ENCODE results near the gene CALHM2.
"Not testable (repeated sequence)": the region's sequence is repeated elsewhere in the genome, so short reads cannot be mapped to it uniquely, and the experiment has no call there.

CALHM2 gene

GRCh38 chr10:103449208-103450144, 2.7 kb downstream of the CALHM2 start:
- no peak for DNase-seq

DNA sequence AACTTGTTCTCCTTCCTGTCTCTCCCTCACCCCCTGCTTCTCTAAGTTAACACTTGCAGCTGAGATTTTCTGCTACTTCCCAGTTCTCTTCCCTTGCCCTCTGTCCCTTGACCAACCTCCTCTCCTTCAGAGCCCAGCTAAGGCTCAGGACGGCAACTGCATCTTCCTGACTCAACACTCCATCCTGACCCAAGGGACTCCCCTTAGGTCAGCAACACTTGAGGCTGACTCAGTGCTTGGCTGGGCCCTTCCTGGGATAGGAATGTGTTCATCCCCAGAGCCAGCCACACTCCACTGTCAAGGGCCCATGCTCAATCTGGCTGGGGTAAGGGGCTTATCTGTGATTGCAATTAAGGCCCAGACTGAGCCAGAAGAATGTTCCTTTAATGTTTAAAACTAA, 3.4 kb downstream of the CALHM2 start:
- DNase-seq = peak; percentile 87

DNA sequence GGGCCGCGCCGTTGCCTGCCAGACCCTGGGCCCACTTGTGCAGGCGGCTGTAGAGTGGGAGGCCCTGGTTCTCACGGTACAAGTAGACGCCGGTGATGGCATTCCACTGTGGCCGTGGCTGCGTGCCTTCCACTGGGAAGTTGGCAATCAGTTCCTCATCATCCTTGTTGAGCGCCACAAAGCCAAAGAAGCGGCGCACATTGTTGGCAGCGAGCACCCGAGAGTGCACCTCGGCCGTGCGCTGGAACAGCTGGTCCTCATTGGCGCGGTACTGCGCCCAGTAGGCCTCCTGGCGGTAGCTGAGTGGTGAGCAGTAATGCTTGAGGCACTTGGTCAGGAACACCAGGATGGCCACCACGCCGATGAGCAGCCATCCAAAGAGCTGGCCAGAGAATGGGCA, 5.0 kb downstream of the CALHM2 start:
- no peak for DNase-seq

- peak; percentile 52 for DNase-seq
Measured at GRCh38 chr10:103445767-103446567, 6.2 kb downstream of the CALHM2 start.

DNA sequence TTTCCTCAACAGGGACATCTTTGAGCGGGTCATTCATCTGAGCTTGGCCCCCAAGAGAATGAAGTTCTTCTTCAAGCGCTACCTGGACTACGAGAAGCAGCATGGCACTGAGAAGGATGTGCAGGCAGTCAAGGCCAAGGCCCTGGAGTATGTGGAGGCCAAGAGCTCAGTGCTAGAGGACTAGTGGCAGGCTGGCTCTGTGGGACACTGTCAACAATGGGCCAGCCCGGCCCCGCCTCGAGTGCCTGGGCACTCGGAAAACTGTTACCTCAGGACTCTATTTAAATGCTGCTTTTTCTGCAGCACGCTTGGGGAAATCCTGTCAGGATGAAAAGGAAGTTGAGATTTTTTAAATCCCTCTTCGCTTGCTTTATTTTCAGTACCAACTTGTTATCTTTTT, 6.8 kb downstream of the CALHM2 start:
- no peak for DNase-seq

GRCh38 chr10:103444478-103444877, 7.7 kb downstream of the CALHM2 start:
- DNase-seq = no peak

DNA sequence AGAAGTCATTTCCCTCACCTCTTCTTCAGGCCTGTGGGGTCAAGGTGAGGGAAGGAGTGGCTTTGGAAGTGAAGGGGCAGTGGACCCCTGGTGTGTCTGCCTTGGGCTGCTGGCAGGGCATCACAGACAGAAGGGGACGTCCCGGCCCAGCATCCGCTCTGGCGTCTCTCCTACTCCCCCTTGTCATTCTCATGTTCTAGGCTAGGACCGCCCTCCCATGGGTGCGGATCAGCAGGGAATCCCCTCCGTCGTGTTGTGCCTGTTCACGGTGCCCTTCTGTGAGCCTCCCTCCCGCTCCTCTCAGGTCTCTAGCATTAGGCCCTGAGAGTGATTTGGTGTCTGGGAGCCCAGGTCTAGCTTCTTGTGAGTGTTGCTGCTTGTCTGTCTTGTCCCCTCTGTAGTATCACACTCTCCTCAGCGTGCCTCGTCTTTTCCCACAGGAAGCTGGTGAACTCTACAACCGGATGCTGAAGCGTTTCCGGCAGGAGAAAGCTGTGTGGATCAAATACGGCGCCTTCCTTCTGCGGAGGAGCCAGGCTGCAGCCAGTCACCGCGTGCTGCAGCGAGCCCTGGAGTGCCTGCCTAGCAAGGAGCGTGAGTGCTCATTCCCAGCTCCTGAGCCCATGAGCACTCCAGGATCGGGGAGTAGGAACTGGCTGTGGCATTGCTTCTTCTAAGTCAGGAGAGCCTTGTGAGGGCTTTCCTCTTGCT, 8.5 kb downstream of the CALHM2 start:
- DNase-seq = no peak

DNA sequence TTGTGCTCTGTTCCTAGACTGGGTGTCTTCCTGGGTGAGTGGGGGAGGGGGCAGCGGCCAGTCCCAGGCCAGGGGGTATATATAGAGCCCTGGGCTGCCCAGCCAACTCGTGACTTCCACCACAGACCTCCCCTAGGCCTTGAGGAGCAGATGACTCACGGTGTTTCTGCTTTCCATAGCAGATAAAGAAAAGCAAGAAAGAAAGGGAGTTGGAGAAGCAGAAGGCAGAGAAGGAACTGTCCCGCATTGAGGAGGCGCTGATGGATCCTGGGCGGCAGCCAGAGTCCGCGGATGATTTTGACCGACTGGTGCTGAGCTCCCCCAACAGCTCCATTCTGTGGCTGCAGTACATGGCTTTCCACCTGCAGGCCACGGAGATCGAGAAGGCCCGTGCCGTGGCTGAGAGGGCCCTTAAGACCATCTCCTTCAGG, 10.1 kb downstream of the CALHM2 start:
- DNase-seq = peak; percentile 32

GRCh38 chr10:103441611-103442010, 10.6 kb downstream of the CALHM2 start:
- no peak for DNase-seq

- no peak for DNase-seq
Measured at GRCh38 chr10:103441206-103441605, 11.0 kb downstream of the CALHM2 start.

GRCh38 chr10:103440416-103440815, 11.8 kb downstream of the CALHM2 start:
- no peak for DNase-seq

DNA sequence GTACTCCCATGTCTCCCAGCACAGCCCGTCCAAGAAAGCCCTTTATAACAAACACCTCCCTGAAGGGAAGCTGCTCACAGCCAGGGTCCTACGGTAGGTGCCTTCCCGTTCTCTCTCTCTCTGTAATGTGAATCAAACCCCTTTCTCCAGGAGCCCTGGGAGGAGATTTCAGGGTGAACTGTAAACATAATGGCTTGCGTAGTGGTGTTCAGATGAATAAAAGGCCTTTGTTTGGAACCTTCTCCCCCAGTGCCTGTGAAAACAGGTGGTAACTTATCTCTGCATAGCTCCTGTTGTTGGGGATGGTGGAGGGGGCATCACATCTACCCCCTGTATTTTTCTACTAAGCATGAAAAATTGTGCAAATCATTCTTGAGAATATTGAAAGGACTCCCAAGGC, 12.4 kb downstream of the CALHM2 start:
- DNase-seq = no peak

- peak; percentile 7 for DNase-seq
Measured at GRCh38 chr10:103433858-103434257, 18.3 kb downstream of the CALHM2 start.

DNA sequence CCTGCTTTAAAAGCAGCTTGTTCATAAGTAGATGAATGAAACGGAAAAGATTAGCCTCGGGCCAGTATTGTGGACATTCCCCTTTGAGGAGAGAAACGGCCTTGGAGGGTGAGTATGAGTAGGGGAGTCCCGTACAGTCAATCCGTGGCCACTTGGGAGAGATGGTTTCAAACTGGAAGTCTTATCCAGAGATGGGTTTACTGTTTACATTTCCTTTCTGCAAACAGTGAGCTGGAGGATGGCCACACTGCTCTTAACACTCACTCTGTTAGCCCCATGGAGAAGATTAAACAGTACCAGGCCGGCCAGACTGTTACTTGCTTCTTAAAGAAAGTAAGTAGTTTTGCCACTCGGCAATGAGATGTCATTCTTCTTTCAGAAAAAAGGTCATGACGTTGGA, 20.3 kb downstream of the CALHM2 start:
- no peak for DNase-seq

GRCh38 chr10:103429647-103430046, 22.5 kb downstream of the CALHM2 start:
- DNase-seq = no peak

DNA sequence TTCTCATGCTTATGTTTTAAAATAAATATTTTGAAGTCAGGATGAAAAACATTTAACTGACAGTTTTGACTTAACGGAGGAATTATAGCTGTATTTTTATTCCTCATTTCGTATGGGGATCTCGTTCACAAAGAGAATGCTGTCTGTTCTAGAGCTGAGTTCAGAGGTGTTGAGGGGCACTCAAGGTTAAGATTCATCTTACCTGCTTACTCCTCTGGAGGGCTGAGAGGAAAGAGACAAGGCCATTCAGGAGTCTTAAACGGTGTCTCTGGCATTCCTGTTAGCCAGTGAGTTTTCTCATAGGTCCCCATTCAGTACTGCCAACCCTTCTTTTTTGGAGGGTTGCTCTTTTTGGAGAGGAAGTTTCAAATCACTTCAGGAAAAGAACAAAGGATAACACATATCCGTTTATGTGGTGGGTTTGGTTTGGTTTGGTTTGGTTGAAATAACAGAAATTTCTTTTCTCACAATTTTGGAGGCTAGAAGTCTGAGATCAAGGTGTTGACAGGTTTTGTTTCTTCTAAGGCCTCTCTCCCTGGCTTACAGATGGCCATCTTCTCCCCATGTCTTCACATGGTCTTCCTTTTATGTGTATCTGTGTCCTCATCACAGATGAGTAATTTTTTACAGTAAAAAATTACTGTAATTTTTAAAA, 23.1 kb downstream of the CALHM2 start:
- DNase-seq = no peak

DNA sequence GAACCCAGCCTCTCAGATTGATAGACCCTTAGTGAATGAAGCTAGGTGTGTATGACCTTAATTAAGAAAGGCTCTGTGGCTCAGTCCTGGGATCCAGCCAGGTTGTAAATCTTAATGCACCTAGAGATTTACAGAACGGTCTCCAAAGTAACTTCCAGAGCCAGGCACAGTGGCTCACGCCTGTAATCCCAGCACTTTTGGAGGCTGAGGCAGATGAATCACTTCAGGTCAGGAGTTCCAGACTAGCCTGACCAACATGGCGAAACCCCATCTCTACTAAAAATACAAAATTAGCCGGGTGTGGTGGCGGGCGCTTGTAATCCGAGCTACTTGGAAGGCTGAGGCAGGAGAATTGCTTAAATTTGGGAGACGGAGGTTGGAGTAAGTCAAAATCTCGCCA, 24.3 kb downstream of the CALHM2 start:
- DNase-seq = no peak

- no peak for DNase-seq
Measured at GRCh38 chr10:103423748-103424147, 28.4 kb downstream of the CALHM2 start.

GRCh38 chr10:103419101-103419500, 33.1 kb downstream of the CALHM2 start:
- no peak for DNase-seq

GRCh38 chr10:103417601-103418000, 34.6 kb downstream of the CALHM2 start:
- DNase-seq = no peak

DNA sequence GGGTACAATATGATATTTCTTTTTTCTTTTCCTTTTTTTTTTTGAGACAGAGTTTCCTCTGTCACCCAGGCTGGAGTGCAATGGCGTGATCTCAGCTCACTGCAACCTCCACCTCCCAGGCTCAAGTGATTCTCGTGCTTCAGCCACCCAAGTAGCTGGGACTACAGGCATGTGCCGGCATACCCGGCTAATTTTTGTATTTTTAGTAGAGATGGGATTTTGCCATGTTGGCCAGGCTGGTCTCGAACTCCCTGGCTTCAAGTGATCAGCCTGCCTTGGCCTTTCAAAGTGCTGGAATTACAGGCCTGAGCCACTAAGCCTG, 35.1 kb downstream of the CALHM2 start:
- DNase-seq = not testable (repeated sequence)

- peak; percentile 63 for DNase-seq
Measured at GRCh38 chr10:103416436-103417147, 35.6 kb downstream of the CALHM2 start.

All from fibroblast of skin of scalp (primary cell).